ENCODE measurements around the gene GID8. TPM values are rescaled to one million over a fixed set of nuclear protein-coding genes. Genes with fewer than 3 reads are reported as not detected.

Gene GID8
- total and polyA plus RNA-seq, 2 of the 13 experiments (the other 11 are each of a cell fraction or from before 2014, with no cell fraction given), result 39.6 to 59.8 TPM

DNA sequence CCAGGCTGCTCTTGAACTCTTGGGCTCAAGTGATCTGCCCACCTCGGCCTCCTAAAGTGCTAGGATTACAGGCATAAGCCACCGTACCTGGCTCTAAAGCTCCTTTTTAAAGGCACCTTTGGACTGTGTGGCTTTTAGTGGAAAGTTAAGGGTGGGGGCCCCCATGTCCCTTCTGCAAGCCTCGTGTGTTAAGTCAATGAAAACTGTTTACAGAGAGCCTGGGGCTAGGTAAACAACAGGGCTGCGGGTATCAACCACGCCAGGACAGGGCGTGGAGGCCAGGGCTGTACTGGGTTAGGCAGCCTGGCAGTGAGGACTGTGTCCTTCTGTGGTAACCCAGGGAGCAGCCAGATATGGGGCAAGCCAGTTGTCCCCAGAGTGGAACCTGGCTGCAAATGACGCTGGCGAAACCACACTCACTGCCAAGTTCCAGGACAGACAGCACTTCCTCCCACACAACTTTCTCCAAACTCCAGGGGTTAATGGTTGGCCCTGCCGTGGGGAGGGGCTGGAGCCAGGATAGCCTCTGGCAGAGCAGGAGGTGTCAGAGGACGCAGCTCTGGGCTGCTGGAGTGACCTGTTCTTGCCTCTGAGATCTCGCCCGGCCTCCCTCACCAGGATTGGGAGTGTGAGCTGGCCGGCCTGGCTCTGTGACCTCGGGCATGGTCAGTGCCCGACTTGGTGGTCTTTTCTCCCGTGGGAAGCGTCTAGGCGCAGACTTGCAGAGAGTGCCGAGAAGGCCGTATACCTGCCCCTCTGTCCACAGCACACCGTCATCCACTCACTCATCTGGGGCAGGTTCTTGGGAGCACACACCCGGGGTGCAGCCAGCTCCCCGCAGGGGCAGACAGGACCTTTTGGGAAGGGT, 17.8 kb downstream of the GID8 start (continued):
- TF ChIP-seq, protein P1, sequence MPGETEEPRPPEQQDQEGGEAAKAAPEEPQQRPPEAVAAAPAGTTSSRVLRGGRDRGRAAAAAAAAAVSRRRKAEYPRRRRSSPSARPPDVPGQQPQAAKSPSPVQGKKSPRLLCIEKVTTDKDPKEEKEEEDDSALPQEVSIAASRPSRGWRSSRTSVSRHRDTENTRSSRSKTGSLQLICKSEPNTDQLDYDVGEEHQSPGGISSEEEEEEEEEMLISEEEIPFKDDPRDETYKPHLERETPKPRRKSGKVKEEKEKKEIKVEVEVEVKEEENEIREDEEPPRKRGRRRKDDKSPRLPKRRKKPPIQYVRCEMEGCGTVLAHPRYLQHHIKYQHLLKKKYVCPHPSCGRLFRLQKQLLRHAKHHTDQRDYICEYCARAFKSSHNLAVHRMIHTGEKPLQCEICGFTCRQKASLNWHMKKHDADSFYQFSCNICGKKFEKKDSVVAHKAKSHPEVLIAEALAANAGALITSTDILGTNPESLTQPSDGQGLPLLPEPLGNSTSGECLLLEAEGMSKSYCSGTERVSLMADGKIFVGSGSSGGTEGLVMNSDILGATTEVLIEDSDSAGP (CRISPR knock-in tag; IDR thresholded peaks at IDR 0.05; ENCODE audit: borderline replicate concordance), result peak; percentile 86
- TF ChIP-seq ZSCAN12 (CRISPR knock-in tag; IDR thresholded peaks at IDR 0.05) (0 out of 2 replicates have a peak, but pooled peaks have one; percentile 76), NONO (IDR thresholded peaks at IDR 0.05) (no peak), NONO (CRISPR knock-in tag; conservative IDR thresholded peaks at IDR 0.05) (peak; percentile 97), ZIK1 (CRISPR knock-in tag; IDR thresholded peaks at IDR 0.05; ENCODE audit: borderline replicate concordance, low read depth) (no peak; the same call in 1 of the 2 replicates), CBX5 (CRISPR knock-in tag; IDR thresholded peaks at IDR 0.05; ENCODE audit: borderline replicate concordance) (peak; percentile 98), ZNF607 (CRISPR knock-in tag; IDR thresholded peaks at IDR 0.05; ENCODE audit: borderline replicate concordance) (peak; percentile 98), ZNF484 (CRISPR knock-in tag; IDR thresholded peaks at IDR 0.05; ENCODE audit: borderline replicate concordance, low read depth) (no peak), ZFP41 (CRISPR knock-in tag; IDR thresholded peaks at IDR 0.05; ENCODE audit: borderline replicate concordance) (peak; percentile 66; the same call in 1 of the 2 replicates), ZFYVE20 (CRISPR knock-in tag; IDR thresholded peaks at IDR 0.05; ENCODE audit: borderline replicate concordance, low read depth) (0 out of 2 replicates have a peak, but pooled peaks have one; percentile 35), GATA4 (IDR thresholded peaks at IDR 0.05; ENCODE audit: borderline replicate concordance, low read depth) (peak; percentile 32; the same call in 1 of the 2 replicates), JDP2 (CRISPR knock-in tag; IDR thresholded peaks at IDR 0.05; ENCODE audit: borderline replicate concordance) (no peak), MED8 (CRISPR knock-in tag; IDR thresholded peaks at IDR 0.05; ENCODE audit: insufficient replicate concordance) (peak; percentile 83)
- TF ChIP-seq, protein P2, sequence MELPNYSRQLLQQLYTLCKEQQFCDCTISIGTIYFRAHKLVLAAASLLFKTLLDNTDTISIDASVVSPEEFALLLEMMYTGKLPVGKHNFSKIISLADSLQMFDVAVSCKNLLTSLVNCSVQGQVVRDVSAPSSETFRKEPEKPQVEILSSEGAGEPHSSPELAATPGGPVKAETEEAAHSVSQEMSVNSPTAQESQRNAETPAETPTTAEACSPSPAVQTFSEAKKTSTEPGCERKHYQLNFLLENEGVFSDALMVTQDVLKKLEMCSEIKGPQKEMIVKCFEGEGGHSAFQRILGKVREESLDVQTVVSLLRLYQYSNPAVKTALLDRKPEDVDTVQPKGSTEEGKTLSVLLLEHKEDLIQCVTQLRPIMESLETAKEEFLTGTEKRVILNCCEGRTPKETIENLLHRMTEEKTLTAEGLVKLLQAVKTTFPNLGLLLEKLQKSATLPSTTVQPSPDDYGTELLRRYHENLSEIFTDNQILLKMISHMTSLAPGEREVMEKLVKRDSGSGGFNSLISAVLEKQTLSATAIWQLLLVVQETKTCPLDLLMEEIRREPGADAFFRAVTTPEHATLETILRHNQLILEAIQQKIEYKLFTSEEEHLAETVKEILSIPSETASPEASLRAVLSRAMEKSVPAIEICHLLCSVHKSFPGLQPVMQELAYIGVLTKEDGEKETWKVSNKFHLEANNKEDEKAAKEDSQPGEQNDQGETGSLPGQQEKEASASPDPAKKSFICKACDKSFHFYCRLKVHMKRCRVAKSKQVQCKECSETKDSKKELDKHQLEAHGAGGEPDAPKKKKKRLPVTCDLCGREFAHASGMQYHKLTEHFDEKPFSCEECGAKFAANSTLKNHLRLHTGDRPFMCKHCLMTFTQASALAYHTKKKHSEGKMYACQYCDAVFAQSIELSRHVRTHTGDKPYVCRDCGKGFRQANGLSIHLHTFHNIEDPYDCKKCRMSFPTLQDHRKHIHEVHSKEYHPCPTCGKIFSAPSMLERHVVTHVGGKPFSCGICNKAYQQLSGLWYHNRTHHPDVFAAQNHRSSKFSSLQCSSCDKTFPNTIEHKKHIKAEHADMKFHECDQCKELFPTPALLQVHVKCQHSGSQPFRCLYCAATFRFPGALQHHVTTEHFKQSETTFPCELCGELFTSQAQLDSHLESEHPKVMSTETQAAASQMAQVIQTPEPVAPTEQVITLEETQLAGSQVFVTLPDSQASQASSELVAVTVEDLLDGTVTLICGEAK (IDR thresholded peaks at IDR 0.05), result no peak
- TF ChIP-seq, protein P2 (CRISPR knock-in tag; IDR thresholded peaks at IDR 0.05), result peak; percentile 82; the same call in 1 of the 2 replicates
- TF ChIP-seq, protein P3, sequence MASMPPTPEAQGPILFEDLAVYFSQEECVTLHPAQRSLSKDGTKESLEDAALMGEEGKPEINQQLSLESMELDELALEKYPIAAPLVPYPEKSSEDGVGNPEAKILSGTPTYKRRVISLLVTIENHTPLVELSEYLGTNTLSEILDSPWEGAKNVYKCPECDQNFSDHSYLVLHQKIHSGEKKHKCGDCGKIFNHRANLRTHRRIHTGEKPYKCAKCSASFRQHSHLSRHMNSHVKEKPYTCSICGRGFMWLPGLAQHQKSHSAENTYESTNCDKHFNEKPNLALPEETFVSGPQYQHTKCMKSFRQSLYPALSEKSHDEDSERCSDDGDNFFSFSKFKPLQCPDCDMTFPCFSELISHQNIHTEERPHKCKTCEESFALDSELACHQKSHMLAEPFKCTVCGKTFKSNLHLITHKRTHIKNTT (CRISPR knock-in tag; IDR thresholded peaks at IDR 0.05), result no peak
